HG02885 (cell line): ENCODE data around the gene TMEM95.
"Not testable (repeated sequence)": the region's sequence is repeated elsewhere in the genome, so short reads cannot be mapped to it uniquely, and the experiment has no call there.

ENCODE experiments used
- ATAC-seq: cut with Tn5 transposase; IDR thresholded peaks from one replicate; pipeline ENCODE4 v1.9.1; 2021; ENCODE audit warnings: mild to moderate bottlenecking; ENCODE audit not compliant: unreplicated experiment, poor library complexity

TMEM95 gene

GRCh38 chr17:7322520-7323194, 32.3 kb upstream of the TMEM95 start:
- no peak for ATAC-seq

GRCh38 chr17:7323731-7324437, 31.1 kb upstream of the TMEM95 start:
- no peak for ATAC-seq

DNA sequence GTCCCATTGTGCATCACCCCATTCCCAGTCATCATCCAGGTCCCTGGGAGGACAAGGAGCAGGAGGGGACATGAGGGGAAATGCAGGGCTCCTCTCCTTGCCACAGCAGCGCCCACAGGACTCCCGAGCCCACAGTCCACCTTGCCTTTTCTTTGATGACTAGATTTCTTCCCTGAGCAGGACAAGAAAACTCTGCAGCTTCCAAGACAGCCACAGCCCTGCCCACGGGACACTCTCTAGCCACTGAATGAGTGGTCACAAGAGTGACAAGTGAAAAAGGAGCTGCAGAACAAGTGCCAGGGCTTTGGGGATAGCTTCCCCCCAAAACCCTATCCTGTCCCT, 30.5 kb upstream of the TMEM95 start:
- ATAC-seq: no peak

DNA sequence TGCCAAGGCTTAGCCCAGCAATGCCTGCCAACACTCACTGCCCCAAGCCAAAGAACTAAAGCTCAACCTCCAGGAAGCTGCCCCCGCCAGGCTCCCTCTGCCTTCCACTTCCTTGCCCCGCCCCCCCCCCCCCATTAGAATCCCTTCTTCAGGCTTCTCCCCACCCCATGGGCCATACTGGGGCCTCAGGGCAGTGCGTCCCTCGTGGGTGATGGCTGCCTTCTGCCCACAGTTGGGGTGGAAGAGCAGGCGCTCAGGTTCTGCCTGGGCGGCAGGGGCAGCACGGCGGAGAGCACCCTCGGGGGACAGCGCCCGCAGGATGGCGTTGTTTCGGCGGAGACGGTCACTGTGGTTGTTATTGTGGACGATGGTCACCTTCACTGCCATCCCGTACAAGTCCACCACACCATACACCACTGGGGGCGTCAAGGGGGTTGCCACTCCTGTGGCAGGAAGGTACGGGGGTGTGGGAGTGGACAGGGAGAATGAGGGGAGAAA, 29.9 kb upstream of the TMEM95 start:
- no peak for ATAC-seq

- ATAC-seq: no peak
Measured at GRCh38 chr17:7326186-7326585, 28.8 kb upstream of the TMEM95 start.

DNA sequence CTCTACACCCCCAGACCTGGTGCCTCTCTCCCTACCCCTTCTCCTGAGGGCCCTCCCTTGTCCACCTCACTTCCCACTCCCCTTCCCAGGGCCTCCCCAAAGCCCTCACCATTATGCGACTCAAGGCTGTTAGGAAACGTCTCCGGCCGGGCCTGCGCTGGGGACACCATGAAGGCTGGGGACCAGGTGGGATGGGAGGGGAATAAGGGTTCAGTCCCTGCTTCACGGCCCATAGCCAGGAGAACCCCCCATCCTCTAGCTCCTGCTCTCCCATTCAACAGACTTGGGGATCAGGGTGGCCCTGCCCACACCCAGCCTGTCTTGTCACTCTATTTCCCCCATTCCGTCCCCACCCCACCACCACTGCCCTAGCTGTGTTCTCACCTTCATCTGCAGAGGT, 27.9 kb upstream of the TMEM95 start:
- ATAC-seq: no peak

DNA sequence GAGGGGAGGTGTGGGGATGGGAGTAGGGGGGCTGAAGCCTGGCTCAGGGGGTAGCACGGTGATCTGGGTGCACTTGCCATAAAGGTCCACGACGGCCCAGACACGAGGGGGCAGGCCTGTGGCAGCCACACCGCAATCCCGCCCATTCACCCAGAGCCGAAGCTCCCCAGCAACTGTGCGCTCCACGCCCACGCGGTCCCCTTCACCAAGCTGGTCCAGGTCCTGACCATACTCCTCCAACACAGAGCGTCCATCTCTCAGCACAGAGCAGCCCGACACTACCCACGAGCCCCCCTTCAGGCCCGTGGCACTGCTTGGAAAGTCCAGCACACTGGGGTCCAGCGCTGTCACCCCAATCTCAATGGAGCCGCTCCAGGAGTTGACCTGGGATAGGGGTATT, 27.5 kb upstream of the TMEM95 start:
- no peak for ATAC-seq

DNA sequence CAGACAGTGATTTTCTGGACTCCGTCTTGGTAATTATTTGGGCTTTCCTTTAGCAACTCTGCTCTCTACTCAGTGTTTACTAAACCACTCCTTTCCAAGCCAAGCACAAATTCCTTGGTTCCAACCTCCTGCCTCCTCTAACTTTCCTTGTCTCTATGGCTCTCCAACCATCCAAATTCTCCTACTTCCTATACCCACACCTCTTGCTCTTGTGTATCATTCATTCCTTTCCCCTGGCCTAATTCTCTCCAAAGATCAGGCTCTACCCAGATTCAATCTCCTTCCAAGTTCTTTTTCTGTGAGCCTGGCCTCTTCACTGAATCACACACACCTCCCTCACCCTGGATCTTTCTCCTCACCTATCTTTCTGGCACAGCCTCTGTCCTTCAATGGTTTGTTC, 26.9 kb upstream of the TMEM95 start:
- ATAC-seq: no peak

DNA sequence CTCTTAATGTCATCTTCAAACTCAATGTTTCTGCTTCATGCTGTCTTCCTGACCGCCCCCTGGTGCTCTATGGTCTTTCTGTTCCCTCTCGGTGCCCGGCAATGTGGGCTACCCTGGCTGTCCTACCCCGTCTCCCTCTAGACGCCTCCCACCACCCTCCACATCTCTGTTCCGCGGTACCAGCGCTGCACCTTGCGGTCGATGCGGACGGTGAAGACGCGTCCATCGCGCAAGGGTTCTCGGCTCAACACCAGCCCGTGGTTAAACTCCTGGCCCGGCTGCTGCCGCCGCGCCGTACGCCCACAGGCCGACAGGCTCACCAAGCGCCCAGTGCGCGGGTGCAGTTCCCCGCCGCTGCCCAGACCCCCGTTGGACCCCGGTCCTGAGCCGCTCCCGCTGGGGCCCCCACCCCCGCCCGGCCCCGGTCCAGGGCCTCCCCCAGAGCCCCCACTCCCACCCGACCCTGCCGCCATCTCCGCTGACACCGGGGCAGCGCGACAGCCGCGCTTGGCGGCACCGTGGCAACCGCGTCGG, 26.0 kb upstream of the TMEM95 start, which contains the start of gene NEURL4:
TSS of gene NEURL4 (minus strand) at position 496 of the 534 bp plus-strand sequence. CDS start at position 473, 23 bp downstream.
- ATAC-seq: no peak

DNA sequence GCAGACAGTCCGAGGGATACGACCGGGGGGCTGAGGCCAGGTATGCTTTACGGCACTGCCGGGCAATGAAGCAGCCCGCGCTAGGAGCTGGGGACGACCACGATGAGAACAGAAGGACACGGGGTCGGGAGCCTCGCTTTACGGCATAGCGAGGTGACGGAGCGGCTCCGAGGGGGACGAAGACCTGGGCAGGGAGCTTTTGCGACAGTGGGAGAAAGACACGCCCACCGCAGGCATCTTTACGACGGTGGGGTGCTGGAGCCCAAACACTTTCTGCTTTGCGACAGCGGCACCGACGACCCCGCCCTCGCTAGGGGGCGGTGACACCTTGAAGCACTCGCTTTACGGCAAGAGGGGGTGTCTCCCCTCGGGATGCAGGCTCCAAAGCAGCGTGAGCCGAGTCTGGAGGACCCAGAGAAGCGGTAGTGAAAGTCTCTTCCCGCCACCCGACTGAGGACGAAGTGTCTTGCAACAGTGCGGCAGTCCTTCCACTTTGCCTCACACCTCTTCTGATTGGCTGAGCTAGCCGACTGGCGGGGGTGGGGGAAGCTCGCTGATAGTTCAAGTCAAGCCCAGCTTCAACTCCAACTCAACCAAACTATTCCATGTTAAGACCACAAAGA, 25.5 kb upstream of the TMEM95 start:
- ATAC-seq: peak; percentile 69

GRCh38 chr17:7329997-7330637, 24.8 kb upstream of the TMEM95 start:
- peak; percentile 40 for ATAC-seq

DNA sequence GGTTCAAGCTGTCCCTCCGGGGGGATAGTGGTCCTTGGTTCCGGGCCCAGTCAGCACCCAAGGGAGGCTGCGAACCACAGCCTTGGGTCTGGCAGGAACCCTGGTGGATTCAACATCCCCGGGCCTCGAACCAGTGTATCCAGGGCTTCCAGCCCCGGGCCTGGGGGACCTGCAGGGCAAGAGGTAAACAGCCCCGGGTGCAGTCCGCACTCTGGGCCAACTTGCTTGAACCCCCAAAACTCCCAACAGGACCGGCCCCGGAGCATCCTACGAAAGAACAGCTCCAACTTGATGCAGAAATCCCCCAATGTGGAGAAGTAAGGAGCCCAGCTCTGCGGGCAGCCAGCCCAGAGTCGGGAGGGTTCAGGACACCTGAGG, 24.3 kb upstream of the TMEM95 start:
- no peak for ATAC-seq

DNA sequence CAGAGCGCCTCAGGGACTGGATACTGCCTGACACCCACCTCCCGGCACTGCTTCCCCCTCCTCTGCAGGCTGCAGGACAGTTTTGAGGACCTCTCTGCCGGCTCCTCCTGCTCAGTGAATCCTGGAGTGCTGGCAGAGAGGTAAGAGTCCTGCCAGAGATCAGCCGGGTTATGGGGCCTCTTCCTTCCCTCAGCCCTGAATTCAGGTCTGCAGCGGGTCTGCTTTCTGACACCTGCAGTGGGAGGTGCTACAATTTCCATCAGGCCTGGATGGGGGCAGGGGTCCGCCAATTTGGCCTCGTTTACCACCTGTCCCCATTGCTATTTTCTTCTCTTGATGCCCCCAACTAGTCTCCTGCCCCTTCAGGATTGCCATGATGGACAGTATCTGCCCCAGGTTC, 22.8 kb upstream of the TMEM95 start:
- ATAC-seq: no peak

DNA sequence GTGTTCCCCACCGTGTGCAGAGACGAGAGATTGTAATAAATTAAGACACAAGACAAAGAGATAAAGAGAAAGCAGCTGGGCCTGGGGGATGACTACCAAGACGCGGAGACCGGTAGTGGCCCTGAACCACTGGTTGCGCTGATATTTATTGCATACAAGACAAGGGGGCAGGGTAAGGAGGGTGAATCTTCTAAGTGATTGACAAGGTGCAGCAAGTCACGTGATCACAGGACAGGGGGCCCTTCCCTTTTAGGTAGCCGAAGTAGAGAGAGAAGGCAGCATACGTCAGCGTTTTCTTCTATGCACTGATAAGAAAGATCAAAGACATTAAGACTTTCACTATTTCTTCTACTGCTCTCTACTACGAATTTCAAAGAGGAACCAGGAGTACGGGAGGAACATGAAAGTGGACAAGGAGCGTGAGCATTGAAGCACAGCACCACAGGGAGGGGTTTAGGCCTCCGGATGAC, 22.3 kb upstream of the TMEM95 start:
- ATAC-seq: not testable (repeated sequence)

- ATAC-seq: no peak
Measured at GRCh38 chr17:7334938-7335538, 19.9 kb upstream of the TMEM95 start.

DNA sequence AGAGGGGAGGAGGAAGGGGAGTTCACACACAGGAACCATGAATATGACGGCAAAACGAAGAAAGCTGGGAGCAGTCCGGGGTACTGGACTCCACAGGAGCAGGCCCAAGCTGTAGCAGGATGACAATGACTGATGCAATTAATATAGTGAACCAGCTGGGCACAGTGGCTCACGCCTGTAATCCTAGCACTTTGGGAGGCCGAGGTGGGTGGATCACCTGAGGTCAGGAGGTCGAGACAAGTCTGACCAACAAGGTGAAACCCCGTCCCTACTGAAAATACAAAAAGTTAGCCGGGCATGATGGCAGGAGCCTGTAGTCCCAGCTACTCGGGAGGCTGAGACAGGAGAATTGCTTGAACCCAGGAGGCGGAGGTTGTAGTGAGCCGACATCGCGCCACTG, 19.2 kb upstream of the TMEM95 start:
- not testable (repeated sequence) for ATAC-seq

GRCh38 chr17:7336240-7337175, 18.4 kb upstream of the TMEM95 start, which contains the start of gene ACAP1:
ACAP1 (plus strand) TSS chr17:7336529; CDS start chr17:7336735, 206 bp downstream.
- peak; percentile 75 for ATAC-seq

DNA sequence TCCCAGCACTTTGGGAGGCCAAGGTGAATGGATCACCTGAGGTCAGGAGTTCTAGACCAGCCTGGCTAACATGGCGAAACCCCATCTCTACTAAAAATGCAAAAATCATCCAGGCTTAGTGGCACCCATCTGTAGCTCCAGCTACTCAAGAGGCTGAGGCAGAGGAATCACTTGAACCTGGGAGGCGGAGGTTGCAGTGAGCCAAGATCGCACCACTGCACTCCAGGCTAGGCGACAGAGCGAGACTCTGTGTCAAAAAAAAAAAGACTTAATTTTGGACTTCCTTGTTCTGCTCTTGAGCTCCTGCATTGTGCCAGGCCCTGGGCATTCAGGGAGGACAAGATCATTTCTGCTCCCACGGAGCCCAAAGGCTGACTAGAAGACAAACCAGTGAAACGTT, 17.4 kb upstream of the TMEM95 start:
- not testable (repeated sequence) for ATAC-seq

DNA sequence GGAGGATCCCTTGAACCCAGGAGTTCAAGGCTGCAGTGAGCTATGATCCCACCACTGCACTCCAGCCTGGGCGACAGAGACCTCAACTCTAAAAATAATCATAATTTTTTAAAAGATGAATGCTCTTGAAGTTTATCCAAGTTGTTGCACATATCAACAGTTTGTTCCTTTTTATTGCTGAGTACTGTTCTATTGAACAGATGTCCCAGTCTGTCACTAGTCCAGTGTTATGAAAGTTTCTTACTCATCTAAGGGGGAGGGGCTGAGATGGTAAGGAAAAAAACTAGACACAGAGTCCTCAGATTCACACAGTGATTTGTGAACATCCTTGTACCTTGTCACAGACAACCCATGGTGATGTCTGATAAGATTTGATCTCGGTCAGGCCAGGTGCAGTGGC, 14.8 kb upstream of the TMEM95 start:
- no peak for ATAC-seq
